Calu3 (cell line): ENCODE data around the gene MAGOHB. TPM values are rescaled to one million over a fixed set of nuclear protein-coding genes. Genes with fewer than 3 reads are reported as not detected.

Experiments used
- BruUV-seq: library from RNA; stranded (reverse); fragments of 400-500 nt; replicated peaks from 2 replicates; lab custom pipeline; 2021; lab: Mats Ljungman, UMichigan
- CTCF ChIA-PET: fragments of 300-600 bp; sonication (Branson Sonifier 250); formaldehyde crosslinking; loops from one replicate; lab custom pipeline; 2022; ENCODE audit warnings: antibody characterized with exemption; lab: Charles Lee
- DNase-seq: peaks from one replicate; pipeline ENCODE4 v3.0.0; 2022
- H3K27ac Mint-ChIP-seq: one replicate; pipeline ENCODE4 v1.8.0; 2022; ENCODE audit warnings: mixed read lengths; ENCODE audit not compliant: unreplicated experiment
- H3K27me3 Mint-ChIP-seq: one replicate; pipeline ENCODE4 v1.8.0; 2022; ENCODE audit warnings: mixed read lengths; ENCODE audit not compliant: unreplicated experiment
- H3K36me3 Mint-ChIP-seq: one replicate; pipeline ENCODE4 v1.8.0; 2022; ENCODE audit warnings: mild to moderate bottlenecking, moderate library complexity, mixed read lengths; ENCODE audit not compliant: insufficient read depth, unreplicated experiment
- H3K4me1 Mint-ChIP-seq: one replicate; pipeline ENCODE4 v1.8.0; 2022; ENCODE audit warnings: mild to moderate bottlenecking, low read depth, mixed read lengths; ENCODE audit not compliant: unreplicated experiment
- H3K4me3 Mint-ChIP-seq: one replicate; pipeline ENCODE4 v1.8.0; 2022; ENCODE audit warnings: mild to moderate bottlenecking, low read depth, moderate library complexity, mixed read lengths; ENCODE audit not compliant: unreplicated experiment
- H3K9me3 Mint-ChIP-seq: one replicate; pipeline ENCODE4 v1.8.0; 2022; ENCODE audit warnings: low read depth, mixed read lengths; ENCODE audit not compliant: unreplicated experiment
- intact Hi-C: fragments of 100-400 bp; cut with micrococcal nuclease; formaldehyde crosslinking; loops from one replicate; pipeline ENCODE4 v1.10.0; 2022; ENCODE audit not compliant: unreplicated experiment
- total RNA-seq: library from RNA; stranded (reverse); gene quantifications from 2 replicates; pipeline ENCODE4 v1.2.3, GENCODE V29; 2022
- TF ChIP-seq, protein P1 (sequence below): fragments of 200-600 bp; IDR thresholded peaks from one replicate; pipeline ENCODE4 v1.8.0; 2022; ENCODE audit warnings: antibody characterized with exemption; ENCODE audit not compliant: unreplicated experiment

MAGOHB gene
- total RNA-seq, 1 experiment from 2014 or later = 61.4 TPM

- intact Hi-C loops = no loop called here
- Mint-ChIP-seq H3K36me3 (no peaks in the 10 kb centered on the region), H3K4me1 (no peaks in the 10 kb centered on the region), H3K27ac (no peak overlapping the region), H3K27me3 (no peaks in the 10 kb centered on the region), H3K4me3 (no peak overlapping the region), H3K9me3 (no peaks in the 10 kb centered on the region)
- BruUV-seq = no TSS peak
- no peak for DNase-seq
- CTCF ChIA-PET = no interaction called here
- TF ChIP-seq, protein P1, sequence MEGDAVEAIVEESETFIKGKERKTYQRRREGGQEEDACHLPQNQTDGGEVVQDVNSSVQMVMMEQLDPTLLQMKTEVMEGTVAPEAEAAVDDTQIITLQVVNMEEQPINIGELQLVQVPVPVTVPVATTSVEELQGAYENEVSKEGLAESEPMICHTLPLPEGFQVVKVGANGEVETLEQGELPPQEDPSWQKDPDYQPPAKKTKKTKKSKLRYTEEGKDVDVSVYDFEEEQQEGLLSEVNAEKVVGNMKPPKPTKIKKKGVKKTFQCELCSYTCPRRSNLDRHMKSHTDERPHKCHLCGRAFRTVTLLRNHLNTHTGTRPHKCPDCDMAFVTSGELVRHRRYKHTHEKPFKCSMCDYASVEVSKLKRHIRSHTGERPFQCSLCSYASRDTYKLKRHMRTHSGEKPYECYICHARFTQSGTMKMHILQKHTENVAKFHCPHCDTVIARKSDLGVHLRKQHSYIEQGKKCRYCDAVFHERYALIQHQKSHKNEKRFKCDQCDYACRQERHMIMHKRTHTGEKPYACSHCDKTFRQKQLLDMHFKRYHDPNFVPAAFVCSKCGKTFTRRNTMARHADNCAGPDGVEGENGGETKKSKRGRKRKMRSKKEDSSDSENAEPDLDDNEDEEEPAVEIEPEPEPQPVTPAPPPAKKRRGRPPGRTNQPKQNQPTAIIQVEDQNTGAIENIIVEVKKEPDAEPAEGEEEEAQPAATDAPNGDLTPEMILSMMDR = no peak
Measured at GRCh38 chr12:10571141-10571540, 42.3 kb downstream of the MAGOHB start.

DNA sequence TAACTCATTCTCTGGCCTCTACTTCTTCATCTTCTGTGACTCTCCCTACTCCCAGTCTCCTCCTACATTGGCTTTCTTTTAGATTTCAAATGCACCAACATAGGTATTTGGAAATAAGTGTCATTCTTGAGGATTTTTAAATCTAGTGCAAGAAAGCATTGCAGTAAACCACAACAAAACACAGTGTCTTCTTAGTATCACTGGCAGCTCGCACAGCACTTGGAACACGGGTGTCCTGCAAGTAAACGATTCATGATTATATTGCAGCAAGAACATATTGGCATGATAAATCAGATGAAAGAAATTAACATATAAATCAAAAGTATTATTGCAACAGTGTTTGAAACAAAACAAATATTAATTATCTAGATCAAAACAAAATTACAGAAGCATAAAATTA lies 45.6 kb downstream of the MAGOHB start:
- Mint-ChIP-seq H3K27ac (no peak overlapping the region), H3K9me3 (no peaks in the 10 kb centered on the region), H3K27me3 (no peaks in the 10 kb centered on the region), H3K36me3 (no peaks in the 10 kb centered on the region), H3K4me3 (no peak overlapping the region), H3K4me1 (no peaks in the 10 kb centered on the region)
- intact Hi-C loops = no loop called here
- TF ChIP-seq, protein P1 = no peak
- CTCF ChIA-PET = no interaction called here
- no TSS peak for BruUV-seq
- DNase-seq = no peak

DNA sequence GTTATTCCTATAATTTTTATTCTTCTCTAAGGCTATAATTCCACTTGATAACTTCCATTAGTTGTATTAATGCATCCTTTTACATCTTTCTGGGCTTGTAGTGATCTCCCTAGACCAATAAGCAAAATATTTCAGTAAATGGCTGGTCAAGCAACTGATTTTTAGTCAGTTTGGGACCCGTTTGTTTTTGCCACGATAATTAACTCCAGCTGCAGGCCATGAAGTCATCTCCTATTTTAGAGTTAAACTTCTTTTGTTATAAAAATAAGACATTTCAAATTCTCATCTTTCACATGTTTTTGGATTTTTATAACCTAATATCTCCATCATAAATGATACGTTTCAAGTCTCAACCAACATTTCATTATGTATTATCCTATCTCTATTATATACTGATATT lies 49.4 kb downstream of the MAGOHB start:
- no peak for DNase-seq
- H3K36me3 Mint-ChIP-seq = no peaks in the 10 kb centered on the region
- CTCF ChIA-PET = no interaction called here
- intact Hi-C loops = loop anchor here (5.0 kb wide), 2 partner anchors 108 to 412 kb away; partner anchors contain the start of gene STYK1
- H3K4me3 Mint-ChIP-seq = no peak overlapping the region
- no peaks in the 10 kb centered on the region for H3K4me1 Mint-ChIP-seq
- H3K27me3 Mint-ChIP-seq = no peaks in the 10 kb centered on the region
- H3K9me3 Mint-ChIP-seq = no peaks in the 10 kb centered on the region
- BruUV-seq = no TSS peak
- H3K27ac Mint-ChIP-seq = no peak overlapping the region
- TF ChIP-seq, protein P1 = no peak

- intact Hi-C loops = loop anchor here (5.0 kb wide), 2 partner anchors 109 to 411 kb away; partner anchors contain the start of gene STYK1
- TF ChIP-seq, protein P1 = no peak
- Mint-ChIP-seq H3K4me3 (no peak overlapping the region), H3K36me3 (no peaks in the 10 kb centered on the region), H3K4me1 (no peaks in the 10 kb centered on the region), H3K27ac (no peak overlapping the region), H3K9me3 (no peaks in the 10 kb centered on the region), H3K27me3 (no peaks in the 10 kb centered on the region)
- BruUV-seq = no TSS peak
- CTCF ChIA-PET = interaction anchor here (0.8 kb wide), 1 partner anchor 198 kb away, joined by 3 read pairs; no protein-coding TSS in a partner anchor
- DNase-seq = no peak
Measured at GRCh38 chr12:10563002-10563401, 50.4 kb downstream of the MAGOHB start.
